Left ventricle myocardium inferior (tissue), 1 donor: ENCODE results near the gene ABCA2. TPM values are rescaled to one million over a fixed set of nuclear protein-coding genes. Genes with fewer than 3 reads are reported as not detected.

Experiments
- DNase-seq: peaks from one replicate; pipeline ENCODE4 v3.0.0-alpha.2; 2020
- H3K27ac ChIP-seq: fragments of 200-600 bp; replicated peaks from 2 replicates; pipeline ENCODE4 v1.8.0; 2021
- H3K27me3 ChIP-seq: fragments of 200-600 bp; 2 replicates; pipeline ENCODE4 v1.8.0; 2021; ENCODE audit warnings: low read depth
- H3K36me3 ChIP-seq: fragments of 200-600 bp; 2 replicates; pipeline ENCODE4 v1.8.0; 2021
- H3K4me1 ChIP-seq: fragments of 200-600 bp; 2 replicates; pipeline ENCODE4 v1.8.0; 2021
- H3K4me3 ChIP-seq: fragments of 200-600 bp; 2 replicates; pipeline ENCODE4 v1.8.0; 2021; ENCODE audit warnings: mild to moderate bottlenecking, moderate library complexity
- H3K9me3 ChIP-seq: fragments of 200-600 bp; replicated peaks from 2 replicates; pipeline ENCODE4 v1.8.0; 2021
- intact Hi-C: fragments of 100-400 bp; cut with micrococcal nuclease; formaldehyde crosslinking; loops from one replicate; pipeline ENCODE4 v1.11.0; 2022
- total RNA-seq: library from RNA; stranded (reverse); fragmentation: NEBNext Ultra II Directional; extraction: Animal tissue kit (Norgen Biotek cat#: 25700); gene quantifications from one replicate; pipeline ENCODE4 v1.2.1, GENCODE V29; 2021
- TF ChIP-seq, protein P1 (sequence below): fragments of 200-600 bp; IDR thresholded peaks from 2 replicates; pipeline ENCODE4 v1.8.0; 2021; ENCODE audit warnings: antibody characterized with exemption, mild to moderate bottlenecking, borderline replicate concordance
- donor health status: DM: no; HTN: yes; CAD: no; lungs with severe emphysema.

ABCA2 gene
- total RNA-seq, 1 donor from 2014 or later: 29.9 TPM

DNA sequence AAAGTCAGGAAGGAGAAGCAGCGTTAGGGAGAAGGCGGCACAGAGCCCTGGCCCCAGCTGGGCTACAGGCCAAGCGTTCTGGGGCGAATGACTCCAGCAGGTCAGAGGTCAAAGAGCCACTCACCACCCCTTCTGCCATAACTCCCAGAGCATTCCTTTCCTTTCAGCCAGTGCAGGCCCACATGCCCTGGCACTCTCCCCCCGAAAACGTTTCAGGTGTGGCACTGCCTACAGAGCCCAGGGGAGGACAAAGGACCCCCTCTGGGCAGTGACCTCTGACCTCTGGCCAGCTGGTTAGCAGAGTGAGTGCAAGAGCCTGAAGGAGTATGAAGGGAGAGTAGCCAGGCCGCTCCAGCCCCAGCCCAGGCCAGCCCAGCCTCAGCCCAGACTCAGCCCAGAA, 4.9 kb downstream of the ABCA2 start:
- TF ChIP-seq, protein P1, sequence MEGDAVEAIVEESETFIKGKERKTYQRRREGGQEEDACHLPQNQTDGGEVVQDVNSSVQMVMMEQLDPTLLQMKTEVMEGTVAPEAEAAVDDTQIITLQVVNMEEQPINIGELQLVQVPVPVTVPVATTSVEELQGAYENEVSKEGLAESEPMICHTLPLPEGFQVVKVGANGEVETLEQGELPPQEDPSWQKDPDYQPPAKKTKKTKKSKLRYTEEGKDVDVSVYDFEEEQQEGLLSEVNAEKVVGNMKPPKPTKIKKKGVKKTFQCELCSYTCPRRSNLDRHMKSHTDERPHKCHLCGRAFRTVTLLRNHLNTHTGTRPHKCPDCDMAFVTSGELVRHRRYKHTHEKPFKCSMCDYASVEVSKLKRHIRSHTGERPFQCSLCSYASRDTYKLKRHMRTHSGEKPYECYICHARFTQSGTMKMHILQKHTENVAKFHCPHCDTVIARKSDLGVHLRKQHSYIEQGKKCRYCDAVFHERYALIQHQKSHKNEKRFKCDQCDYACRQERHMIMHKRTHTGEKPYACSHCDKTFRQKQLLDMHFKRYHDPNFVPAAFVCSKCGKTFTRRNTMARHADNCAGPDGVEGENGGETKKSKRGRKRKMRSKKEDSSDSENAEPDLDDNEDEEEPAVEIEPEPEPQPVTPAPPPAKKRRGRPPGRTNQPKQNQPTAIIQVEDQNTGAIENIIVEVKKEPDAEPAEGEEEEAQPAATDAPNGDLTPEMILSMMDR: no peak
- H3K4me3 ChIP-seq: no peak overlapping the region
- H3K4me1 ChIP-seq: peaks cover 18% of the 10 kb centered on the region
- no peaks in the 10 kb centered on the region for H3K9me3 ChIP-seq
- peaks cover 18% of the 10 kb centered on the region for H3K36me3 ChIP-seq
- DNase-seq: no peak
- intact Hi-C loops: no loop called here
- no peak overlapping the region for H3K27ac ChIP-seq
- no peaks in the 10 kb centered on the region for H3K27me3 ChIP-seq

DNA sequence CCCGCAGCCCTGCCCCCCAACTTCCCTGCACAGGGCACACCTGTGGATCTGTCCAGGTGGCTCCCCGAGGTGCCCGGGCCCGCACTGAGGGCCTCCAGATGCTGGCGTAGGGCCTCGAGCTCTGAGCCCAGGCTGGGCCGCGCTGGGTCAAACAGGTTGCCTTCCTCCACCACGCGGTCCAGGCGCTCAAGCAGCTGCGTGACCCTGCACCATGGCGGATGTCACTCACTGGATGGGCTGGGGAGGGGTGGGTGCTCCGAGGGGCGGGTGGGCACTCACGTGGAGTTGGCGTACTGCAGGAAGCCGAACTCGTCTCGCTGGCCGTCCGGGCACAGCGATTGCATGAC, 5.4 kb downstream of the ABCA2 start:
- H3K36me3 ChIP-seq: peaks cover 23% of the 10 kb centered on the region
- DNase-seq: no peak
- TF ChIP-seq, protein P1: no peak
- H3K4me3 ChIP-seq: no peak overlapping the region
- intact Hi-C loops: no loop called here
- H3K4me1 ChIP-seq: peaks cover 17% of the 10 kb centered on the region
- no peaks in the 10 kb centered on the region for H3K9me3 ChIP-seq
- H3K27ac ChIP-seq: no peak overlapping the region
- no peaks in the 10 kb centered on the region for H3K27me3 ChIP-seq

DNA sequence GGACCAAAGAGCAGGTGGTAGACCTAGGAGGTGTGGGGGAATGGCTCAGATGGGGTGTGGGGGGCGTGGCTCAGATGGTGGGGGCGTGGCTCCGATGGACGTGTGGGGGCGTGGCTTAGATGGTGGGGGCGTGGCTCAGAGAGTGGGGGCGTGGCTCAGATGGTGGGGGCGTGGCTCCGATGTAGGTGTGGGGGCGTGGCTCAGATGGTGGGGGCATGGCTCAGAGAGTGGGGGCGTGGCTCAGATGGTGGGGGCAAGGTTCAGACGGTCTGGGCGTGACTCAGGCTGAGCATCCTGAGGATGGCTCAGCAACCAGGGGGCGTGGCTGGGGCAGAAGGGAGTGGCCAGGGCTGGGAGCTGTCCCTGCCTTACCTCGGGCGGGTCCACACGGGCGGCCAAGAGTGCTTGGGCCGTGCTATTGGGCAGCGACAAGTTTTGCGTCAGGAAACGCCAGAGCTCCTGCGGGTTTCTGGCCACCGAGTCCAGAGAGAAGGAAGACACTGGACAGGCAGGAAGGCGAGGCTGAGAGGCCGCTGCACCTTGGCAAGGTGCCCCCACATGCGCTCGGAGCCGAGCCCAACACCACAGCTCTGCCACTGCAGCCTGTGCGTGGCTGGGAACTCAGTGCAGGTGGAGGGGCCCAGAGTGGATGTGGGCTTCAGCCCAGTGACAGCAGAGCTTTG, 5.9 kb downstream of the ABCA2 start:
- Histone ChIP-seq H3K4me1 (peaks cover 12% of the 10 kb centered on the region), H3K4me3 (no peak overlapping the region), H3K27ac (no peak overlapping the region), H3K9me3 (no peaks in the 10 kb centered on the region), H3K27me3 (no peaks in the 10 kb centered on the region), H3K36me3 (peaks cover 28% of the 10 kb centered on the region)
- intact Hi-C loops: no loop called here
- DNase-seq: no peak
- TF ChIP-seq, protein P1: no peak

DNA sequence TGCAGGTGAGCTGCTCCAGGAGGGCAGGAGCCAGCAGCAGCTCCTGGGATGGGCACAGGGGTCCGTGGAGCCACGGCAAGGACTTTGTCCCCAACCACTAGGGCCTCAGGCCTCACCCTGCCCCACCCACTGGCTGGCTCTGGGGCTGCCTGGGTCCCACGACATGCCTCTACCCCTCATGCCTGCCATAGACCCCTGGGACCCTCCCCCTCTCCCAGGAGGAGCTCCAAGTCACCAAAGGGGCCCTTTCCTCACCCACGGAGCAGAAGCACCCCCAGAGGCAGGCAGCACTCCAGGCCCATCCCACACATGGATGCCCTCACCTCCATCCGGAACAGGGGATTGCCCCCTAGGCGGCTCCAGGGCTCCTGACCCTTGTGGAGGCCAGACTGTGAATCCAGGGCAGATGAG, 6.5 kb downstream of the ABCA2 start:
- Histone ChIP-seq H3K27ac (no peak overlapping the region), H3K4me3 (no peak overlapping the region), H3K27me3 (no peaks in the 10 kb centered on the region), H3K4me1 (peaks cover 7% of the 10 kb centered on the region), H3K9me3 (no peaks in the 10 kb centered on the region), H3K36me3 (peaks cover 33% of the 10 kb centered on the region)
- intact Hi-C loops: no loop called here
- TF ChIP-seq, protein P1: no peak
- DNase-seq: no peak

DNA sequence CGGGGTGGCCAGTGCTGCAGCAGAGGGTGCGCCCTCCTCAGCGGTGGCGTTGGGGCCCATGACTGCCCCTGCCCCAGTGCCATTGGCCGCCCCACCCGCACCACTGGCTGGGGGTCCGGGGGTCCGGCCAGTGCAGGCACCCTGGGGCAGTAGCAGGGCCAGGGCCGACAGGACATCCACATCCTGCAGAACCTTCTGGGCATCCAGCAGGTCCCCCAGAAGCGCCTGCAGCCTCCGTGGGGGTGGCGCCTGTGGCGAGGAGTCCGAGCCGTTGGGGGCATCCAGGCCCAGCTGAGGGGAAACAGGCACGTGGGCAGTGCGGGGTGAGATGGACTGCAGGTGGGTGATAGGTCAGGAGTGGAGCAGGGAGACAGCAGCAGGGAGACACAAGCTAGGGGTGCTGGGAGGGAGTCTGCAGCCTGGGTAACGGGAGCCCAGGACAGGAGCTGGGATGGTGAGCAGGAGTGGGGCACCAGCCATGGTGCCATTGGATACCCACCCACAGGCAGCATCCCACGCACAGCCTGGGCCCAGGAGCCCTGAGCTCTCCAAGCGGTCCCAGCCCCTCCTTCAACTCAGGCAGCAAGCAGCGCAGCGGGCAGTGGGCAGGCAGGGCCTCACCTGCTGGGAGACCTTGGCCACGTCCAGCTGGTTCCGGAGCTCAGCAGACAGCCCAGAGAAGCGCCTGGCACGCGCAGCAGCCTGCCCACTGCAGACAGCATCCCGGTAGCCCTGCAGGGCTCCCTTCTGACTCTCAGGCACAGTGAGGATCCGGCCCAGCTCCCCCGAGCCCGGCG, 7.1 kb downstream of the ABCA2 start:
- H3K27me3 ChIP-seq: no peaks in the 10 kb centered on the region
- intact Hi-C loops: no loop called here
- TF ChIP-seq, protein P1: no peak
- H3K27ac ChIP-seq: no peak overlapping the region
- DNase-seq: no peak
- H3K4me3 ChIP-seq: no peak overlapping the region
- H3K9me3 ChIP-seq: no peaks in the 10 kb centered on the region
- H3K36me3 ChIP-seq: peaks cover 40% of the 10 kb centered on the region
- H3K4me1 ChIP-seq: peaks cover under 1% of the 10 kb centered on the region
